ENCODE measurements around the gene PRR5L.

- TF ChIP-seq REST (tag by site-specific recombination; IDR thresholded peaks at IDR 0.05) (no peak), CTCF (tag by site-specific recombination; IDR thresholded peaks at IDR 0.05) (no peak), KLF10 (tag by site-specific recombination; IDR thresholded peaks at IDR 0.05) (peak; percentile 24; the same call in 1 of the 2 replicates), ZNF221 (tag by site-specific recombination; IDR thresholded peaks at IDR 0.05; ENCODE audit: borderline replicate concordance) (no peak)
Measured at GRCh38 chr11:36469881-36470802, 174.1 kb downstream of the PRR5L start.

Measured in HEK293 (cell line).